K562 (cell line): Measurements from ENCODE around the gene PRPF8.

ENCODE experiments used
- HBP1 ChIP-seq: fragments of 450-650 bp; formaldehyde crosslinking; IDR thresholded peaks from 2 replicates; pipeline ENCODE4 v1.4.0; 2022; ENCODE audit warnings: missing genetic modification characterization
- MAFF ChIP-seq: IDR thresholded peaks from 2 replicates; pipeline ENCODE4 v1.6.1; 2012; ENCODE audit warnings: low read length, improper control_type of control experiment
- MAX ChIP-seq: sonication (generic); formaldehyde crosslinking; IDR thresholded peaks from 2 replicates; pipeline ENCODE4 v1.9.0; 2022; ENCODE audit warnings: mild to moderate bottlenecking, missing genetic modification reagents
- MBD1 ChIP-seq: fragments of 250-450 bp; sonication (Bioruptor Pico); IDR thresholded peaks from 2 replicates; pipeline ENCODE4 v1.8.0; 2022; ENCODE audit warnings: inconsistent platforms
- POLR2A ChIP-seq: fragments of 450-650 bp; conservative IDR thresholded peaks from 2 replicates; pipeline ENCODE4 v1.6.1; 2016
- ZBTB11 ChIP-seq, 3 experiments: fragments of 200-800 bp in 1 of 3; fragments of 250-450 bp in 1 of 3; fragments of 450-650 bp in 1 of 3; sonication (Bioruptor Pico) in 1 of 3; sonication (Bioruptor generic) in 1 of 3; formaldehyde crosslinking in 1 of 3; IDR thresholded peaks; 2 replicates each; pipeline versions ENCODE4 v1.6.1 to v1.8.0; 2016 to 2022; ENCODE audit warnings: mild to moderate bottlenecking in 2 of 3, missing genetic modification characterization in 2 of 3, missing compliant biosample characterization in 1 of 3, moderate library complexity in 1 of 3

GRCh38 chr17:1639549-1640180 lies 45.0 kb downstream of the PRPF8 start:
- TF ChIP-seq MBD1 (CRISPR knock-in tag) (no peak), MAFF (no peak), POLR2A (no peak), MAX (CRISPR knock-in tag) (no peak), ZBTB11 (CRISPR knock-in tag; IDR thresholded peaks at IDR 0.05) (no peak), HBP1 (CRISPR knock-in tag) (no peak)
